IMR-90 (cell line): ENCODE results near the gene MYPN. TPM values are rescaled to one million over a fixed set of nuclear protein-coding genes. Genes with fewer than 3 reads are reported as not detected.

ENCODE experiments used
- ATAC-seq: fragments of 200-7000 bp; cut with Tn5 transposase; 2 replicates; pipeline ENCODE4 v1.9.1; 2020; ENCODE audit warnings: low read depth, mild to moderate bottlenecking, moderate library complexity
- BruUV-seq: library from RNA; stranded (reverse); fragments of 400-500 nt; replicated peaks from 2 replicates; lab custom pipeline; 2021; lab: Mats Ljungman, UMichigan
- CTCF ChIA-PET: fragments of 300-600 bp; formaldehyde crosslinking; extraction: SDS; loops from one replicate; lab custom pipeline; 2021; ENCODE audit warnings: antibody characterized with exemption; lab: Yijun Ruan, JAX
- POLR2A ChIA-PET: fragments of 300-600 bp; sonication (Branson Sonifier 250); formaldehyde crosslinking; loops from one replicate; lab custom pipeline; 2022; ENCODE audit warnings: antibody characterized with exemption; ENCODE audit not compliant: unreplicated experiment; lab: Charles Lee
- DNase-seq: peaks from one replicate; pipeline ENCODE4 v3.0.0; 2013
- H2AFZ ChIP-seq: replicated peaks from 2 replicates; pipeline ENCODE3; 2013; ENCODE audit warnings: low read length, mild to moderate bottlenecking; ENCODE audit not compliant: poor library complexity
- H2AK5ac ChIP-seq: 2 replicates; pipeline ENCODE4 v1.6.1; 2013; ENCODE audit warnings: low read depth, low read length, inconsistent platforms
- H2AK9ac ChIP-seq: replicated peaks from 2 replicates; pipeline ENCODE3; 2013; ENCODE audit warnings: mild to moderate bottlenecking, low read depth, low read length, moderate library complexity; ENCODE audit not compliant: poor library complexity
- H2BK120ac ChIP-seq: 2 replicates; pipeline ENCODE4 v1.6.1; 2013; ENCODE audit warnings: low read depth, low read length, inconsistent platforms
- H2BK15ac ChIP-seq: 3 replicates; pipeline ENCODE4 v1.6.1; 2013; ENCODE audit warnings: low read depth, low read length, inconsistent platforms
- H2BK20ac ChIP-seq: 2 replicates; pipeline ENCODE4 v1.6.1; 2013; ENCODE audit warnings: low read depth, mild to moderate bottlenecking, inconsistent platforms, low read length, moderate library complexity
- H2BK5ac ChIP-seq: 2 replicates; pipeline ENCODE4 v1.6.1; 2013; ENCODE audit warnings: mild to moderate bottlenecking, low read depth, low read length, inconsistent platforms; ENCODE audit not compliant: poor library complexity, severe bottlenecking
- H3K14ac ChIP-seq: replicated peaks from 2 replicates; pipeline ENCODE4 v1.6.1; 2013; ENCODE audit warnings: low read depth, low read length, inconsistent platforms
- H3K18ac ChIP-seq: 2 replicates; pipeline ENCODE4 v1.6.1; 2013; ENCODE audit warnings: low read depth, low read length, control low read depth
- H3K23ac ChIP-seq: 2 replicates; pipeline ENCODE4 v1.6.1; 2013; ENCODE audit warnings: low read depth, low read length, inconsistent platforms
- H3K27ac ChIP-seq: 2 replicates; pipeline ENCODE4 v1.5.1; 2013; ENCODE audit warnings: mild to moderate bottlenecking, control low read depth, low read length; ENCODE audit not compliant: insufficient read depth
- H3K27me3 ChIP-seq: 2 replicates; pipeline ENCODE4 v1.6.1; 2013; ENCODE audit warnings: low read length; ENCODE audit not compliant: control insufficient read depth, insufficient read depth
- H3K36me3 ChIP-seq: 2 replicates; pipeline ENCODE4 v1.6.1; 2013; ENCODE audit warnings: low read length, mixed read lengths; ENCODE audit not compliant: control insufficient read depth, insufficient read depth
- H3K4ac ChIP-seq: 2 replicates; pipeline ENCODE4 v1.6.1; 2013; ENCODE audit warnings: low read depth, low read length, inconsistent platforms
- H3K4me1 ChIP-seq: 2 replicates; pipeline ENCODE4 v1.6.1; 2013; ENCODE audit warnings: low read length, mixed read lengths; ENCODE audit not compliant: control insufficient read depth, insufficient read depth
- H3K4me2 ChIP-seq: 2 replicates; pipeline ENCODE4 v1.6.1; 2013; ENCODE audit warnings: low read depth, mild to moderate bottlenecking, control low read depth, low read length, moderate library complexity
- H3K4me3 ChIP-seq: 2 replicates; pipeline ENCODE4 v1.5.1; 2013; ENCODE audit warnings: low read depth, mild to moderate bottlenecking, control low read depth, low read length, moderate library complexity; ENCODE audit not compliant: insufficient read depth
- H3K56ac ChIP-seq: 2 replicates; pipeline ENCODE4 v1.6.1; 2013; ENCODE audit warnings: low read length, inconsistent platforms; ENCODE audit not compliant: insufficient read depth; ENCODE audit errors: extremely low read depth
- H3K79me1 ChIP-seq, 2 experiments: 2 replicates each; pipeline ENCODE4 v1.6.1; 2013; ENCODE audit warnings: low read length in 2 of 2, inconsistent platforms in 1 of 2, low read depth in 1 of 2
- H3K9ac ChIP-seq: 2 replicates; pipeline ENCODE4 v1.6.1; 2013; ENCODE audit warnings: low read depth, low read length, control low read depth
- H3K9me1 ChIP-seq: 2 replicates; pipeline ENCODE4 v1.6.1; 2013; ENCODE audit warnings: low read length, inconsistent platforms; ENCODE audit not compliant: insufficient read depth
- H3K9me3 ChIP-seq: 2 replicates; pipeline ENCODE4 v1.6.1; 2013; ENCODE audit warnings: low read length; ENCODE audit not compliant: control insufficient read depth, insufficient read depth
- H4K20me1 ChIP-seq: 2 replicates; pipeline ENCODE4 v1.6.1; 2013; ENCODE audit warnings: low read length, inconsistent platforms; ENCODE audit not compliant: insufficient read depth
- H4K5ac ChIP-seq: 2 replicates; pipeline ENCODE4 v1.6.1; 2013; ENCODE audit warnings: mild to moderate bottlenecking, low read depth, low read length, control low read depth
- H4K8ac ChIP-seq, 2 experiments: 2 replicates each; pipeline ENCODE4 v1.6.1; 2013; ENCODE audit warnings: low read depth in 2 of 2, low read length in 2 of 2, control low read depth in 1 of 2, inconsistent platforms in 1 of 2
- H4K91ac ChIP-seq: 2 replicates; pipeline ENCODE4 v1.6.1; 2013; ENCODE audit warnings: low read depth, low read length, inconsistent platforms; ENCODE audit not compliant: insufficient read depth
- CEBPB ChIP-seq: IDR thresholded peaks from 2 replicates; pipeline ENCODE4 v1.6.1; 2012; ENCODE audit warnings: low read depth, low read length, improper control_type of control experiment
- FOS ChIP-seq: fragments of 150-350 bp; IDR thresholded peaks from 2 replicates; pipeline ENCODE4 v1.6.1; 2016; ENCODE audit warnings: low read depth, low read length
- WGBS, 2 experiments: methylation state at CpG; one replicate each; pipeline versions ENCODE4 v1.1.5 to v1.1.7; 2013; ENCODE audit warnings: missing lambda C conversion rate in 2 of 2; ENCODE audit not compliant: insufficient read length in 1 of 2; ENCODE audit errors: extremely low coverage in 2 of 2; 5-methylcytosine and 5-hydroxymethylcytosine counted together
- dilution Hi-C: fragments of 300-500 bp; cut with HindIII; formaldehyde crosslinking; loops from one replicate; pipeline ENCODE4 v1.14.3; 2018; ENCODE audit warnings: low sequenced_read_pairs; ENCODE audit not compliant: unreplicated experiment
- in situ Hi-C: fragments of 300-500 bp; cut with MboI; formaldehyde crosslinking; loops from 3 replicates; pipeline ENCODE4 v1.14.3; 2019; ENCODE audit warnings: low sequenced_read_pairs, inconsistent platforms, mixed read lengths
- intact Hi-C: fragments of 100-400 bp; cut with micrococcal nuclease; formaldehyde crosslinking; loops from 2 replicates; pipeline ENCODE4 v1.10.0; 2022
- polyA plus RNA-seq, 3 experiments: library from polyadenylated mRNA; depleted of rRNA; stranded (reverse); fragments of >200 nt; gene quantifications; 2 replicates each; pipeline ENCODE4 v1.2.3, GENCODE V29; 2012; ENCODE audit warnings: low replicate concordance in 1 of 3
- total RNA-seq: library from RNA; depleted of rRNA; stranded (reverse); fragments of >200 nt; gene quantifications from 2 replicates; pipeline ENCODE4 v1.2.3, GENCODE V29; 2012
- TF ChIP-seq, protein P1 (sequence below): fragments of 150-350 bp; IDR thresholded peaks from 2 replicates; pipeline ENCODE4 v1.6.1; 2017; ENCODE audit warnings: mild to moderate bottlenecking, antibody characterized with exemption, low read length, low read depth

Gene MYPN
- total and polyA plus RNA-seq, 2 of the 4 experiments (the other 2 are of a cell fraction), result 7.8 to 13.1 TPM

- Histone ChIP-seq H3K4me2 (peak overlapping the region; percentile 36; the same call in 1 of the 2 replicates), H3K9ac (peak overlapping the region; percentile 46; the same call in 1 of the 2 replicates), H2BK120ac (peak overlapping the region; percentile 92), H3K18ac (peak overlapping the region; percentile 96), H3K4me3 (no peak overlapping the region), H2BK5ac (peak overlapping the region; percentile 91), H2BK20ac (peak overlapping the region; percentile 97), H3K9me1 (peaks cover 1% of the 10 kb centered on the region; the same call in 1 of the 2 replicates), H3K23ac (peak overlapping the region; percentile 61; the same call in 1 of the 2 replicates), H3K4ac (peak overlapping the region; percentile 91), H3K79me1 (peaks cover 0 to 6% of the 10 kb centered on the region in 2 experiments; a peak in 2 of 4 replicates), H4K5ac (peak overlapping the region; percentile 91), H2AK5ac (peak overlapping the region; percentile 91), H2AK9ac (peak overlapping the region; percentile 53), H4K91ac (peak overlapping the region; percentile 76), H3K27me3 (no peaks in the 10 kb centered on the region), H3K4me1 (peaks cover 13% of the 10 kb centered on the region), H2AFZ (no peak overlapping the region), H4K8ac (peak overlapping the region; percentile 92 to 98), H3K9me3 (no peaks in the 10 kb centered on the region), H3K27ac (peak overlapping the region; percentile 90), H3K36me3 (no peaks in the 10 kb centered on the region), H3K56ac (peak overlapping the region; percentile 94), H3K14ac (peak overlapping the region; percentile 70), H4K20me1 (no peaks in the 10 kb centered on the region), H2BK15ac (peak overlapping the region; percentile 8; the same call in 2 of the 3 replicates)
- TF ChIP-seq, protein P1, sequence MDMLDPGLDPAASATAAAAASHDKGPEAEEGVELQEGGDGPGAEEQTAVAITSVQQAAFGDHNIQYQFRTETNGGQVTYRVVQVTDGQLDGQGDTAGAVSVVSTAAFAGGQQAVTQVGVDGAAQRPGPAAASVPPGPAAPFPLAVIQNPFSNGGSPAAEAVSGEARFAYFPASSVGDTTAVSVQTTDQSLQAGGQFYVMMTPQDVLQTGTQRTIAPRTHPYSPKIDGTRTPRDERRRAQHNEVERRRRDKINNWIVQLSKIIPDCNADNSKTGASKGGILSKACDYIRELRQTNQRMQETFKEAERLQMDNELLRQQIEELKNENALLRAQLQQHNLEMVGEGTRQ, result no peak
- TF ChIP-seq CEBPB (no peak), FOS (peak; percentile 2; the same call in 1 of the 2 replicates)
- ChIA-PET POLR2A (interaction anchor here (0.6 kb wide), 2 partner anchors 246 to 336 kb away, joined by 3 to 6 read pairs; no protein-coding TSS in a partner anchor), CTCF (interaction anchor here (1.2 kb wide), 1 partner anchor 45 kb away, joined by 3 read pairs; no protein-coding TSS in a partner anchor)
- ATAC-seq (peak; percentile 56), DNase-seq (peak; percentile 78)
- dilution Hi-C loops (no loop called here), intact Hi-C loops (loop anchor here (2.0 kb wide), 1 partner anchor 42 kb away; no protein-coding TSS in a partner anchor), in situ Hi-C loops (no loop called here)
- WGBS, 2 experiments, result no CpG with 5 or more reads among the region's 2 CpGs
- no TSS peak for BruUV-seq
Measured at GRCh38 chr10:68095153-68095552, 14.1 kb upstream of the MYPN start.
